GM21381 (cell line): ENCODE results near the gene SEC63.
"Not testable (repeated sequence)": the region's sequence is repeated elsewhere in the genome, so short reads cannot be mapped to it uniquely, and the experiment has no call there.

Experiments used
- ATAC-seq: cut with Tn5 transposase; IDR thresholded peaks from one replicate; pipeline ENCODE4 v1.9.1; 2021; ENCODE audit warnings: mild to moderate bottlenecking, moderate library complexity; ENCODE audit not compliant: unreplicated experiment

The SEC63 gene

DNA sequence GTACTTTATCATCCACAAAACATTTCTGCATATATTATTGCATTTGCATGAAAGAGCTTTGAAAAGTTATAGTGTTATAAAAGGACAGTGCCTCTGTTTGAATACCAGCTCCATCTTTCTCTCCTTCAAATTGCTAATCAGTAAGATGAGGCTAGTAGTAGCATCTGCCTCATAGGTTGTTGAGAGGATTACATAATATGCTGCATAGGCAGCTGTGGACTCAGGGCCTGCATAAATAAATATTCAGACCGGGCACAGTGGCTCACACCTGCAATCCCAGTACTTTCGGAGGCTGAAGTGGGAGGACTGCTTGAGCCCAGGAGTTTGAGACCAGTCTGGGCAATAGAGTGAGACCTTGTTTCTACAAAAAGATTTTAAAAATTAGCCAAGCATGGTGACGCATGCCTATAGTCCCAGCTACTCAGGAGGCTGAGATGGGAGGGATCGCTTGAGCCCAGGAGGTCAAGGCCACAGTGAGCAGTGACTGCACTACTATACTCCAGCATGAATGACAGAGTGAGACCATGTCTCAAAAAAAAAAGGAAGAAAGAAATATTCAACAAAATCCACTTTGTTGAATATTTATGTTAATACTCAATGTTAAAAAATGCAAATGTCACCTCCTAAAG is 18.3 kb upstream of the SEC63 start:
- no peak for ATAC-seq

GRCh38 chr6:107973594-107973993 is 15.6 kb upstream of the SEC63 start:
- no peak for ATAC-seq

GRCh38 chr6:107972413-107973096 is 14.5 kb upstream of the SEC63 start:
- no peak for ATAC-seq

DNA sequence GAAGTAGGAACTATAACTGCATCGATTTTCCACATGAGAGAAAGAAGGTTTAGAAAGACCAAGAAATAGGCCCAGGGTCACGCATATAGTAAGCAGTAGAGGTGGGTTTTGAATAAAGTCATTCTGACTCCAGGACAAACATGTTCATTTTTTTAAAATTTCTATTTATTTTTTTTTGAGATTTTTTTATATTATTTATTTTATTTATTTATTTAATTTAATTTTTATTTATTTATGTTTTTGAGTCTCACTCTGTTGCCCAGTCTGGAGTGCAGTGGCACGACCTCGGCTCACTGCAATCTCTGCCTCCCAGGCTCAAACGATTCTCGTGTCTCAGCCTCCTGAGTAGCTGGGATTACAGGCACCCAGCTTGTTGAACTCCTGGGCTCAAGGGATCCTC is 13.2 kb upstream of the SEC63 start:
- ATAC-seq, result no peak

DNA sequence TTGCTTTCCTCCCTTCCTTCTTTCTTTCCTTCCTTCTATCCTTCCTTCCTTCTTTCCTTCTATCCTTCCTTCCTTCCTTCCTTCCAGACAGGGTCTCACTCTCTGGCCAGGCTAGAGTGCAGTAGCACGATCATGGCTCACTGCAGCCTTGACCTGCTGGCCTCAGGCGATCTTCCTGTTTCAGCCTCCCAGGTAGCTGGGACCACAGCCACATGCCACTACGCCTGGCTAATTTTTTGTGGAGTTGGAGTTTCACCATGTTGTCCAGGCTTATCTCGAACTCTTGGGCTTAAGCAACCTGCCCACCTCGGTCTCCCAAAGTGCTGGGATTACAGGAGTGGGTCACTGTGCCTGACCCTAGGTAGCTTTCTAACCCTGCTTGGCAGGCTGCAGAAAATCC is 12.2 kb upstream of the SEC63 start:
- no peak for ATAC-seq

DNA sequence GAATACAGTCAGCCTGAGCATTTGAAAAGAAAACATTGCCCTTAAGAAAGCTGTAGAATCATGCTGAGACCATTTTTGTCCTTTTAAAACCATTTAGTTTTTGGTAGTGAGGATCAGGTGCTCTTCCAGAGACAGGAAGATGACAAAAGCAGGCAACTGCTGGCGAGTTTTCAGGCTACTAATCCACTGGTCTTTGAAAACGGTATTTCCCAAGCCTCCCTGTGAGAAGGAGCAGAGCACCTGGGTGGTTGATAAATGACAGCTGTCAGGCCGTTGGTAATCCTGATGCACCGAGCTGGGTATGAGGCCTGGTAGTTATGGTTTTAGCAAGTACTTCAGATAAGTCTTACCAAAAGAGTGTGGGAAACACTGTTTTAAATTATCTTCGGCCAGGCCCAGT is 10.1 kb upstream of the SEC63 start:
- no peak for ATAC-seq

DNA sequence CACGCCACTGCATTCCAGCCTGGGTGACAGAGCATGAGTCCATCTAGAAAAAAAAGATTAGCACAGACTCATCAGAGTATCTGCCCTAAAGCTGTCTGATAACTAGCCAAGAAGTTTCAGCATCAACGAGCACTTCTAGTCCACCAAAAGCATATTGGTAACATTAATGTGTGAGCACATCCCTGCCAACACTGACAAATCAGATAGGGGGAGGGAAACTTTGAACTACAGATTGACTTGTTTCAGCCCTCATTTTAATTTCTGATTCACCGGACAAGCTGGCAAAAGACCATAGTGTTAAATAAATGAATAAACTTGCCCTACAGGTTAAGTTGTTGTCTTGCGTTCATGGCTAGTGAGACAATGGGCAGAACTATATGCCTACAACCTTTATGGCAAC is 7.7 kb upstream of the SEC63 start:
- no peak for ATAC-seq

DNA sequence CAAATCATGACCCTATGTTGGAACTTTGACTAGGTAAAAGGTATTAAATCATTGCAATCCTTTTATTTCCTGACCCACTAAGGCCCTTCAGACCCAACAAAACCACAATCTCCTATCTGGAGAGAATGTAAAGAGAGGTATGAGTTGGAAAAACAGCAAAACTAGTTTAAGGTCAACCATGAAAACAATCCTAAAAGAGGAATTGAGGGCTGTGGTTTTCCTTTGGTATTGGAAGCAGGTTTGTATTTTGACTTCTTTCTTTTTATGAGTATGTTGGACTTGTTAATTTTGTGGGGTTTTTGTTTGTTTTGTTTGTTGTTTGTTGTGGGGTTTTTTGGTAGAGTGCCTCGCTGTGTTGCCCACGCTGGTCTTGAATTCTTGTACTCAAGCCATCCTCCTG is 4.7 kb upstream of the SEC63 start:
- no peak for ATAC-seq

- no peak for ATAC-seq
These were observed 1.4 kb upstream of the SEC63 start for GRCh38 chr6:107959392-107959791.

GRCh38 chr6:107958689-107959362 is 818 bp upstream of the SEC63 start:
- ATAC-seq, result not testable (repeated sequence)

GRCh38 chr6:107957308-107957908 is 600 bp downstream of the SEC63 start:
- peak; percentile 29 for ATAC-seq

- ATAC-seq, result no peak
These were observed 1.3 kb downstream of the SEC63 start for GRCh38 chr6:107956586-107957307.

DNA sequence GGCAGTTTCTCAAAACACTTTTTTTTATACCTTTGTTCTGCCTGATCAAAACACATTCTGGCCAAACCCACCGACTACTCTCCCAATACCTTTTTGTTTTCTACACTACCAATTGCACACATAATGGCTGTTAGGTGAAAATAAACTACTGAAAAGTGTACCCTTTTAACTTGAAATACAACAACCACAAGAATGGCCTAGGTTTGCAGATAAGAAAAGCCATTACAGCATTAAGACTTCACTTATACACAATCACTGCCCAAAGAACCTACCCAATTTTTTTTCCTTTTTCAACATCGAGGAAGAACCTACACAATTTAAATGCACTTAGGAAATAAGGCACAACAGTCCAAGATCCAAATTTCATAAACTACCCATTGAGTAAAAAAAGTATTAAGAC is 1.8 kb downstream of the SEC63 start:
- ATAC-seq, result no peak

DNA sequence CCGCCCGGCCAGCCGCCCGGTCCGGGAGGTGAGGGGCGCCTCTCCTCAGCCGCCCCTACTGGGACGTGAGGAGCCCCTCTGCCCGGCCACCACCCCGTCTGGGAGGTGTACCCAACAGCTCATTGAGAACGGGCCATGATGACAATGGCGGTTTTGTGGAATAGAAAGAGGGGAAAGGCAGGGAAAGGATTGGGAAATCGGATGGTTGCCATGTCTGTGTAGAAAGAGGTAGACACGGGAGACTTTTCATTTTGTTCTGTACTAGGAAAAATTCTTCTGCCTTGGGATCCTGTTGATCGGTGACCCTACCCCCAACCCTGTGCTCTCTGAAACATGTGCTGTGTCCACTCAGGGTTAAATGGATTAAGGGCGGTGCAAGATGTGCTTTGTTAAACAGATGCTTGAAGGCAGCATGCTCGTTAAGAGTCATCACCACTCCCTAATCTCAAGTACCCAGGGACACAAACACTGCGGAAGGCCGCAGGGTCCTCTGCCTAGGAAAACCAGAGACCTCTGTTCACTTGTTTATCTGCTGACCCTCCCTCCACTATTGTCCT is 4.1 kb downstream of the SEC63 start:
- ATAC-seq, result not testable (repeated sequence)

DNA sequence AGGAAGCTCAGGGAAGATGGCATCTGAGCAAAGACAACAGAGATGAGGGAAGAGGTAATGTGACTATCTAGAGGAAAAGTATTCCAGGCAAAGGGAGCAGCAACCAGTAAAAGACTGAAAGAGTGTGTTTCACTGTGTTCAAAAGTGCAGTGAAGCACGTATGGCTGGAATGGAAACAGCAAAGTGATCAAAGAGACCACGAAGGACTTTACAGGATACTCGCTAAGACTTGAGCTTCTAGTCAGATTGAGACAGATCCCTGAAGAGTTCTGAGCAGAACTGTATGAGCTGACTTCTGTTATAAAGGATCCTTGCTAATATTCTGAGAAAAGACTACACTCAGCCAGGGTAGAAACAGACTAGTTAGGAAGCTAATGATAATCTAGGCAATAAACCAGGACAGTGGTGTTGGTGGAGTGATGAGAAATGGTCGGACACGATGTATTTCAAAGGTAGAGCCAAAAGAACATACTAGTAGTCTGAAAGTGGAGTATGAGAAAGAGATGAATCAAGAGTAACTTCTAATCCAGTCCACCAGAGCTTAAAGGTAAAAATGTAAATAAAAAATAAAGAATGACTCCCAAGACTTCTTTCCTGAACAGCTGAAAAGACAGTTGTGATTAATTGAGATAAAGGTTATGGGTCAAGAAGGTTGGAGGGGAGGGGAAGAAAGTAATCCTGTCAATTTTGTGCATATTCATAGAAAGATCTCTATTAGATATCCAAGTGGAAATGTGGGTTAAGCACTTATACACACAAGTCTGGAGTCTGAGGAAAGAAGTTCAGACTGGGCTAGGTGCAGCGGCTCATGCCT is 14.2 kb downstream of the SEC63 start:
- ATAC-seq, result no peak

DNA sequence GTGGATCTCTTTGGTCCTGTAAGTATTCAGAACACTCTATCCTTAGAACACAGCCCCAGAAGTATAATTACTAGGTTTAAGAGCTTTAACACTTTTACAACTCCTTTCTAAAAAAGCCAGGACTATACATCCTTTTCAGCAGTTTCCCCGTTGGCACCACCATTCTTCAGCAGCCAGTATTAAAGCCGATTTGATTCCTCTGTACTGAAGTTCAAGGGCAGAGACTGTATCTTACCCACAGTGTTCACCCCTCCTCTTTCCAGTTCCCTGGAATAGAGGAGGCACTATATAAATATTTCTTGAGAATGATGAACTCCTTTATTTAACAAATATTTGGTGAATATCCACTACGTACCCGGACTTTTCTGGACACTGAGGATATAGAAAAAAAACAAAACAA is 15.9 kb downstream of the SEC63 start:
- ATAC-seq, result no peak

GRCh38 chr6:107941627-107942026 is 16.4 kb downstream of the SEC63 start:
- no peak for ATAC-seq

- no peak for ATAC-seq
These were observed 16.8 kb downstream of the SEC63 start for GRCh38 chr6:107941199-107941598.

DNA sequence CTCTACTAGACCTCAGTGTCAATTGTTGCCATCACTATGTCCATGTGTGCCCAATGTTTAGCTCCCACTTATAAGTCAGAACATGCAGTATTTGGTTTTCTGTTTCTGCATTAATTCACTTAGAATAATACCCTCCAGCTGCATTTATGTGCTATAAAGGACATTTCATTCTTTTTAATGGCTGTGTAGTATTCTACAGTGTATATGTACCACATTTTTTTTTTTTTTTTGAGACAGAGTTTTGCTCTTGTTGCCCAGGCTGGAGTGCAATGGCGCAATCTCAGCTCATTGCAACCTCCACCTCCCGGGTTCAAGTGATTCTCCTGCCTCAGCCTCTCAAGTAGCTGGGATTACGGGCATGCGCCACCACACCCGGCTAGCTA is 21.1 kb downstream of the SEC63 start:
- not testable (repeated sequence) for ATAC-seq
